Left ventricle myocardium inferior (tissue), 1 donor: ENCODE measurements around the gene DNAJC12. TPM values are rescaled to one million over a fixed set of nuclear protein-coding genes. Genes with fewer than 3 reads are reported as not detected.

Source experiments
- DNase-seq: peaks from one replicate; pipeline ENCODE4 v3.0.0-alpha.2; 2020
- H3K27ac ChIP-seq: fragments of 200-600 bp; replicated peaks from 2 replicates; pipeline ENCODE4 v1.8.0; 2021
- H3K27me3 ChIP-seq: fragments of 200-600 bp; 2 replicates; pipeline ENCODE4 v1.8.0; 2021; ENCODE audit warnings: low read depth
- H3K36me3 ChIP-seq: fragments of 200-600 bp; 2 replicates; pipeline ENCODE4 v1.8.0; 2021
- H3K4me1 ChIP-seq: fragments of 200-600 bp; 2 replicates; pipeline ENCODE4 v1.8.0; 2021
- H3K4me3 ChIP-seq: fragments of 200-600 bp; 2 replicates; pipeline ENCODE4 v1.8.0; 2021; ENCODE audit warnings: mild to moderate bottlenecking, moderate library complexity
- H3K9me3 ChIP-seq: fragments of 200-600 bp; replicated peaks from 2 replicates; pipeline ENCODE4 v1.8.0; 2021
- intact Hi-C: fragments of 100-400 bp; cut with micrococcal nuclease; formaldehyde crosslinking; loops from one replicate; pipeline ENCODE4 v1.11.0; 2022
- total RNA-seq: library from RNA; stranded (reverse); fragmentation: NEBNext Ultra II Directional; extraction: Animal tissue kit (Norgen Biotek cat#: 25700); gene quantifications from one replicate; pipeline ENCODE4 v1.2.1, GENCODE V29; 2021
- TF ChIP-seq, protein P1 (sequence below): fragments of 200-600 bp; IDR thresholded peaks from 2 replicates; pipeline ENCODE4 v1.8.0; 2021; ENCODE audit warnings: antibody characterized with exemption, mild to moderate bottlenecking, borderline replicate concordance
- donor health status: DM: no; HTN: yes; CAD: no; lungs with severe emphysema.

Gene DNAJC12
- total RNA-seq, 1 donor from 2014 or later: 6.1 TPM

GRCh38 chr10:67772894-67773511, 65.0 kb downstream of the DNAJC12 start:
- DNase-seq: no peak
- TF ChIP-seq, protein P1, sequence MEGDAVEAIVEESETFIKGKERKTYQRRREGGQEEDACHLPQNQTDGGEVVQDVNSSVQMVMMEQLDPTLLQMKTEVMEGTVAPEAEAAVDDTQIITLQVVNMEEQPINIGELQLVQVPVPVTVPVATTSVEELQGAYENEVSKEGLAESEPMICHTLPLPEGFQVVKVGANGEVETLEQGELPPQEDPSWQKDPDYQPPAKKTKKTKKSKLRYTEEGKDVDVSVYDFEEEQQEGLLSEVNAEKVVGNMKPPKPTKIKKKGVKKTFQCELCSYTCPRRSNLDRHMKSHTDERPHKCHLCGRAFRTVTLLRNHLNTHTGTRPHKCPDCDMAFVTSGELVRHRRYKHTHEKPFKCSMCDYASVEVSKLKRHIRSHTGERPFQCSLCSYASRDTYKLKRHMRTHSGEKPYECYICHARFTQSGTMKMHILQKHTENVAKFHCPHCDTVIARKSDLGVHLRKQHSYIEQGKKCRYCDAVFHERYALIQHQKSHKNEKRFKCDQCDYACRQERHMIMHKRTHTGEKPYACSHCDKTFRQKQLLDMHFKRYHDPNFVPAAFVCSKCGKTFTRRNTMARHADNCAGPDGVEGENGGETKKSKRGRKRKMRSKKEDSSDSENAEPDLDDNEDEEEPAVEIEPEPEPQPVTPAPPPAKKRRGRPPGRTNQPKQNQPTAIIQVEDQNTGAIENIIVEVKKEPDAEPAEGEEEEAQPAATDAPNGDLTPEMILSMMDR: no peak
- H3K27ac ChIP-seq: no peak overlapping the region
- no peaks in the 10 kb centered on the region for H3K27me3 ChIP-seq
- no peak overlapping the region for H3K4me3 ChIP-seq
- intact Hi-C loops: loop anchor here (10.0 kb wide), 1 partner anchor 108 kb away; no protein-coding TSS in a partner anchor
- H3K9me3 ChIP-seq: no peaks in the 10 kb centered on the region
- H3K4me1 ChIP-seq: no peaks in the 10 kb centered on the region
- no peaks in the 10 kb centered on the region for H3K36me3 ChIP-seq

DNA sequence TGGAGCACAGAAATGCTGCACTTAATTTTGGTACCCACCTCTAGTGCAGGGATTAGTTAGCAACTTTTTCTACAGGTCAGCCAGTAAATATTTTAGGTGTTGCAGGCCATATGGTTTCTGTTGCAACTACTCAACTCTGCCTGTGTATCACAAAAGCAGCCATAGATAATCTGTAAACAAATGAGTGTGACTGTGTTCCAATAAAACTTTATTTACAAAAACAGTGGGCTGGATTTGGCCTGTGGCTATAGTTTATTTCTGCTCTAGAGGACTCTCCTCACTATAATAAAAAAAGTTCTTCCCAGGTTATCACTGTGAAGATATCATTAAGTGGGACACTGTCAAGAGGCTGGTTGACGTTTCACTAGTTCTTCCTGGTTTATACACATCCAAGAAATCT, 65.8 kb downstream of the DNAJC12 start:
- Histone ChIP-seq H3K36me3 (no peaks in the 10 kb centered on the region), H3K9me3 (no peaks in the 10 kb centered on the region), H3K4me3 (no peak overlapping the region), H3K4me1 (no peaks in the 10 kb centered on the region), H3K27me3 (no peaks in the 10 kb centered on the region), H3K27ac (no peak overlapping the region)
- TF ChIP-seq, protein P1: no peak
- DNase-seq: no peak
- intact Hi-C loops: loop anchor here (10.0 kb wide), 1 partner anchor 107 kb away; no protein-coding TSS in a partner anchor

DNA sequence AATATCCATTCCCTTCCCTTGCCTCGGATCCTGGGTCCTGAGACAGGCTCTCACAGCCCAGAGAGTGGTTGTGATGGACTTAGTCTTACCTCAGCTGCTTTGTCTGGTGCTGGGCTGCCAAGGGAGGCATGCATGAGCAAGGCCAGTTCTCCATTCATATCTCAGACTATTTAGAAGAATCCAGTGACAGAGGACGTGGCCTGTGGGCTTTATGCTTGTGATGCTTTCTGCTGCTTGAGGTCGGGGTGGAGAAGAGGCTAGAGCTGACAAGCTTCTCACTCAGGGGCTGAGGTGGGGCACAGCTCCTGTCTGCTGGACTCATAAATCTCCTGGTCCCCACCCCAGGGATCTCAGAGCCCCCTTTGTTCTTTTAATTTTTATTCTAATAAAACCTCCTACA, 66.8 kb downstream of the DNAJC12 start:
- Histone ChIP-seq H3K27me3 (no peaks in the 10 kb centered on the region), H3K4me3 (no peak overlapping the region), H3K27ac (no peak overlapping the region), H3K9me3 (no peaks in the 10 kb centered on the region), H3K36me3 (no peaks in the 10 kb centered on the region), H3K4me1 (no peaks in the 10 kb centered on the region)
- no peak for DNase-seq
- TF ChIP-seq, protein P1: no peak
- intact Hi-C loops: loop anchor here (10.0 kb wide), 1 partner anchor 106 kb away; no protein-coding TSS in a partner anchor

DNA sequence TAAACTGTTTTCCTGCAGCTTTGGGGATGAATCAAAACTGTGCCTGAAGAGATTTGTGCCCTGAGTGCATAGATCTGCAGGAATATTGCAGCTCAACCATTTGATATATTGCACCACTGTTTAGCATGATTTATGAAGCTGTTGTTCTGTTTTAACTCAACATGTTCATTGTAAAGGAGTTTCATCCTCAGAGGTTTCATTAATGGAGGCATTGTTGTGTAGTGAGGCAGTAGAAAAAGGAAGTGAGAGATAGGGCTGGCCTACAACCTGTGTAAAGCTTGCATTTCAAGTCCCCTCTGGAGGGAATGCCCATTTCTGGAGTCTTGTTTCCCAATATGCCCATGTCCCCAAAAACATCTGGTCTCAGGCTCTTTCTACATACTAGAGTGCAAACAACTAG, 67.5 kb downstream of the DNAJC12 start:
- Histone ChIP-seq H3K36me3 (no peaks in the 10 kb centered on the region), H3K4me1 (no peaks in the 10 kb centered on the region), H3K27me3 (no peaks in the 10 kb centered on the region), H3K27ac (no peak overlapping the region), H3K9me3 (no peaks in the 10 kb centered on the region), H3K4me3 (no peak overlapping the region)
- DNase-seq: no peak
- TF ChIP-seq, protein P1: no peak
- intact Hi-C loops: loop anchor here (10.0 kb wide), 1 partner anchor 106 kb away; no protein-coding TSS in a partner anchor

GRCh38 chr10:67767244-67767643, 70.7 kb downstream of the DNAJC12 start:
- Histone ChIP-seq H3K9me3 (no peaks in the 10 kb centered on the region), H3K27me3 (no peaks in the 10 kb centered on the region), H3K4me1 (peaks cover 17% of the 10 kb centered on the region), H3K36me3 (no peaks in the 10 kb centered on the region), H3K27ac (no peak overlapping the region), H3K4me3 (no peak overlapping the region)
- no peak for DNase-seq
- TF ChIP-seq, protein P1: no peak
- intact Hi-C loops: no loop called here
